GM12864 (cell line): Measurements from ENCODE around the gene SMG1.
"Not testable (repeated sequence)": the region's sequence is repeated elsewhere in the genome, so short reads cannot be mapped to it uniquely, and the experiment has no call there.

ENCODE experiments used
- DNase-seq: peaks from one replicate; pipeline ENCODE4 v3.0.0-alpha.2; 2011; ENCODE audit warnings: low read depth
- H3K4me3 ChIP-seq: 2 replicates; pipeline ENCODE4 v1.5.1; 2011; ENCODE audit warnings: mild to moderate bottlenecking, low read depth, low read length, control low read depth
- CTCF ChIP-seq: IDR thresholded peaks from 2 replicates; pipeline ENCODE4 v1.5.1; 2011; ENCODE audit warnings: low read depth, mild to moderate bottlenecking, moderate library complexity, low read length, control low read depth, inconsistent platforms; ENCODE audit errors: missing control alignments

SMG1 gene

GRCh38 chr16:18762713-18763112 lies 163.5 kb downstream of the SMG1 start:
- DNase-seq, H3K4me3 ChIP-seq: not testable (repeated sequence)

GRCh38 chr16:18759598-18760520 lies 166.3 kb downstream of the SMG1 start:
- H3K4me3 ChIP-seq, DNase-seq: not testable (repeated sequence)
- peak; percentile 50 for TF ChIP-seq CTCF

GRCh38 chr16:18757960-18758660 lies 168.1 kb downstream of the SMG1 start:
- not testable (repeated sequence) for DNase-seq

GRCh38 chr16:18756639-18757038 lies 169.6 kb downstream of the SMG1 start:
- not testable (repeated sequence) for H3K4me3 ChIP-seq, DNase-seq

More at GRCh38 chr16:18757960-18758660, 168.1 kb downstream of the SMG1 start:
- not testable (repeated sequence) for H3K4me3 ChIP-seq
